GM21717 (cell line): ENCODE data around the gene SH3BP1.
"Not testable (repeated sequence)": the region's sequence is repeated elsewhere in the genome, so short reads cannot be mapped to it uniquely, and the experiment has no call there.

ENCODE experiments used
- ATAC-seq: cut with Tn5 transposase; IDR thresholded peaks from one replicate; pipeline ENCODE4 v1.9.1; 2021; ENCODE audit warnings: mild to moderate bottlenecking, moderate library complexity; ENCODE audit not compliant: unreplicated experiment

The SH3BP1 gene

GRCh38 chr22:37639070-37639760, at the start of gene SH3BP1:
Gene SH3BP1, plus strand, starts transcription at chr22:37639669. Its CDS starts 119 bp downstream, at chr22:37639788.
- no peak for ATAC-seq

GRCh38 chr22:37591081-37591480, 48.4 kb upstream of the SH3BP1 start:
- not testable (repeated sequence) for ATAC-seq

- ATAC-seq: no peak
Measured at GRCh38 chr22:37591823-37592404, 47.6 kb upstream of the SH3BP1 start.

GRCh38 chr22:37594237-37594636, 45.2 kb upstream of the SH3BP1 start:
- ATAC-seq: no peak

- no peak for ATAC-seq
Measured at GRCh38 chr22:37599153-37599552, 40.3 kb upstream of the SH3BP1 start.

- ATAC-seq: no peak
Measured at GRCh38 chr22:37601203-37601539, 38.3 kb upstream of the SH3BP1 start.

- no peak for ATAC-seq
Measured at GRCh38 chr22:37601540-37602442, 37.7 kb upstream of the SH3BP1 start.

- not testable (repeated sequence) for ATAC-seq
Measured at GRCh38 chr22:37602546-37603277, 36.8 kb upstream of the SH3BP1 start.

GRCh38 chr22:37604074-37604473, 35.4 kb upstream of the SH3BP1 start:
- no peak for ATAC-seq

GRCh38 chr22:37604875-37605274, 34.6 kb upstream of the SH3BP1 start:
- ATAC-seq: no peak

GRCh38 chr22:37607010-37607934, 32.2 kb upstream of the SH3BP1 start:
- no peak for ATAC-seq

GRCh38 chr22:37607935-37608476, 31.5 kb upstream of the SH3BP1 start:
- peak; percentile 2 for ATAC-seq

- ATAC-seq: peak; percentile 68
Measured at GRCh38 chr22:37608477-37609239, 30.8 kb upstream of the SH3BP1 start, which contains the start of gene GGA1. Gene GGA1, plus strand, starts transcription at chr22:37608834. Its CDS starts 27 bp downstream, at chr22:37608861.

GRCh38 chr22:37609240-37610152, 30.0 kb upstream of the SH3BP1 start:
- ATAC-seq: peak; percentile 1

- ATAC-seq: not testable (repeated sequence)
Measured at GRCh38 chr22:37610153-37610475, 29.4 kb upstream of the SH3BP1 start.

GRCh38 chr22:37610480-37611129, 28.9 kb upstream of the SH3BP1 start:
- no peak for ATAC-seq

GRCh38 chr22:37611207-37611606, 28.3 kb upstream of the SH3BP1 start:
- no peak for ATAC-seq
